ENCODE measurements around the gene UHRF1. TPM values are rescaled to one million over a fixed set of nuclear protein-coding genes. Genes with fewer than 3 reads are reported as not detected.
"Not testable (repeated sequence)": the region's sequence is repeated elsewhere in the genome, so short reads cannot be mapped to it uniquely, and the experiment has no call there.

Gene UHRF1
- total RNA-seq, 1 donor from 2014 or later, result 13.5 TPM

- ATAC-seq, result no peak
Measured at GRCh38 chr19:4937060-4937459, 27.8 kb downstream of the UHRF1 start.

DNA sequence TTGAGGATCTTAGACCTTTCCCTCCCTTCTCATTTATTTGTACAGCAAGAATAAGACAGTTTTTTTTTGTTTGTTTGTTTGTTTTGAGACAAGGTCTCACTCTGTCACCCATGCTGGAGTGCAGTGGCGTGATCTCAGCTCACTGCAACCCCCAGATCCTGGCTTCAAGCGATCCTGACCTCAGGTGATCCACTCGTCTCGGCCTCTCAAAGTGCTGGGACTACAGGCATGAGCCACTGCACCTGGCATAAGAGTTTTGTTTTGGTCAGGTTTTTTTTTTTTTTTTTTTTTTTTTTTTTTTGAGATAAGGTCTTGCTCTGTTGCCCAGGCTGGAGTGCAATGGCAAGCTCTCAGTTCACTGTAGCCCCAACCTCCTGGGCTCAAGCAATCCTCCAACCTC is 29.2 kb downstream of the UHRF1 start:
- not testable (repeated sequence) for ATAC-seq

- ATAC-seq, result no peak
Measured at GRCh38 chr19:4939466-4939865, 30.2 kb downstream of the UHRF1 start.

DNA sequence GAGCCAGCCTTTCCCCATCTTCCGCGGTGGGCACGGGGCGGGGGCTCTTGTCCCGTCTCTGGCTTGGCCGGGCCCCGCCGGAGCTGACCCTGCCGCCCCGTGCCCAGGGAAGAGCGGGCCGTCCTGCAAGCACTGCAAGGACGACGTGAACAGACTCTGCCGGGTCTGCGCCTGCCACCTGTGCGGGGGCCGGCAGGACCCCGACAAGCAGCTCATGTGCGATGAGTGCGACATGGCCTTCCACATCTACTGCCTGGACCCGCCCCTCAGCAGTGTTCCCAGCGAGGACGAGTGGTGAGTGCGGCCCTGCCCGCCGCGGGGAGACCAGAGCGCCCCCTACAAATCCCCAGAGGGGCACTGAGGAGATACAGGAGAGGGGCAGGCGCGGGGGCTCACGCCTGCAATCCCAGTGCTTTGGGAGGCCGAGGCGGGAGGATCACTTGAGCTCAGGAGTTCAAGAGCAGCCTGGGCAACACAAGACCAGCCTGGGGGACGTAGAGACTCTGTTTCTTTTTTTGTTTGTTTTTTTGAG is 32.4 kb downstream of the UHRF1 start:
- not testable (repeated sequence) for ATAC-seq

- not testable (repeated sequence) for ATAC-seq
Measured at GRCh38 chr19:4950650-4951049, 41.3 kb downstream of the UHRF1 start.

DNA sequence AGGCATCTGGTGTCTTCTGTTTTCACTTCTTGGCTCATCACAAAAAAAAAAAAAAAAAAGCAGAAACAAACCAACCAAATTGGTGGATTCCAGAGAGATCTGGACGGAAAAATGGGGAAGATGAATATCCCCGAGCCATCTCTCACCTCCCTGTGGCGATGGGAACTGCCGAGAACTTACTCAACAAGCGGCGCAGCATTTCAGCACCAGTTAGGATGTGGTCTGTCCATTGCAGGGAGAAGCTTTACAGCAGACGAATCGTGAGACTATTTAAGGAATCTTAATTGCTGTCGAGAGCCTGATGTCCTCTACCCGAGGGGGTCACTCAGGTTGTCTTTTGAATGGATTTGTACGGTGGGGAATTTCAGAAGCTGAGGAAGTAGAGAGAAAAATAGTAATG is 42.4 kb downstream of the UHRF1 start:
- no peak for ATAC-seq

DNA sequence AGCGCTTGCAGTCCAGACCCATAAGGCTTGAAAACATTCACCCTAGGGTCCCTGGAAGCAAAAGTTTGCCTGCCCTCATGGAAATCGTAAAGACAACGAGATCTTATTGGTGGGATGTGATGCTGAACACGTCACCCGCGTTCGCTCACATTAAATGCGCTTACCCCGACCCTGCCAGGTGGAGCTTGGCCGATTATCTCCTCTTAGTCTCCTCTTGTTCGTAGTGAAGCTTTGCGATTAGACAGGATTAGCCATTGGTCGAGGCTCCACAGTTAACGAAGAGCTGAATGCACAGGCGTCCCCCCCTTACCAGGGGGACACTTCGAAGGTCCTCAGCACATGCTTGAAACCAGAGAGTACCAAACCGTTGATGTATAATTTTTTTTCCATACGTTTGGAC is 43.6 kb downstream of the UHRF1 start:
- ATAC-seq, result no peak

GRCh38 chr19:4954320-4955149 is 45.2 kb downstream of the UHRF1 start:
- not testable (repeated sequence) for ATAC-seq

DNA sequence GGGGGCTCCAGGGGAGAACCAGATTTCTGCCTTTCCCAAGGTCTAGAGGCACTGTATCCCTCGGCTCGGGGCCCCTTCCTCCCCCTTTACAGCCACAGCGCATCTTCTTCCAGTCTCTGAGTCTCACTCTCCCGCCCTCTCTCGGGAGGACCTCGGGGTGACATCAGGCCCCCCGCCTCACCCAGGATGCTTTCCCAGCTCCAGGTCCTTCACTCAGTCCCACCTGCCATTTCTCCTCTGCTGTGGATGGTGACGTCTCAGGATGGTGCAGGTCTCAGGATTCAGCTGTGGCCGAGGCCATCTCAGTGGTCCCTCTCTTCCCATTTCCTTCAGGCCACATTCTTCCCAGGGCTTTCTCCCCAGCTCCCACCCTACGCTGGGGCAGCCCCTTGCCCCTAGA is 46.0 kb downstream of the UHRF1 start:
- ATAC-seq, result no peak

GRCh38 chr19:4957981-4958380 is 48.7 kb downstream of the UHRF1 start:
- no peak for ATAC-seq

DNA sequence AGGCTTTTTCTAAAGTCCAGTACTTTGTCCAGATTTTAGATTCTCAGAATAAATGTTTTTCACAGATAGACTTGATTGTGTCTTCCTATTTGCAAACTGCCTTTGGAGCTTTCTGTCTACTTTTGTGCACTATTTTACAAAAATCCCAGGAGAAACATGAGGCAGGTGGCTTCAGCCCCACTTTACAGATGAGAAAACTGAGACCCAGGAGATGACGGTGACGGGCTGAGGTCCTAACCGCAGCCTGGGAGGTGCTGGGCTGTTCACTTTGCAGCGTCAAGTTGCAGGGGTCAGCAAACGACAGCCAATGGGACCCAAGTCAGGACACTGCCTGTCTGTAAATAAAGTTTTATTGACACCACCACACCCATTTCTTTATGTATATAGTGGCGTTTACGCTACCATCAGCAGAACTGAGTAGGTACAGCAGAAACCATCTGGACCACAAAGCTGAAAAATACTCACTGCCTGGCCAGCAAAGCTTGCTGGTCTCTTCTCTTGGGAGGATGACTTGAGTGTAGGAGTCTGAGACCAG is 52.9 kb downstream of the UHRF1 start:
- no peak for ATAC-seq

- no peak for ATAC-seq
Measured at GRCh38 chr19:4965061-4965460, 55.8 kb downstream of the UHRF1 start.

DNA sequence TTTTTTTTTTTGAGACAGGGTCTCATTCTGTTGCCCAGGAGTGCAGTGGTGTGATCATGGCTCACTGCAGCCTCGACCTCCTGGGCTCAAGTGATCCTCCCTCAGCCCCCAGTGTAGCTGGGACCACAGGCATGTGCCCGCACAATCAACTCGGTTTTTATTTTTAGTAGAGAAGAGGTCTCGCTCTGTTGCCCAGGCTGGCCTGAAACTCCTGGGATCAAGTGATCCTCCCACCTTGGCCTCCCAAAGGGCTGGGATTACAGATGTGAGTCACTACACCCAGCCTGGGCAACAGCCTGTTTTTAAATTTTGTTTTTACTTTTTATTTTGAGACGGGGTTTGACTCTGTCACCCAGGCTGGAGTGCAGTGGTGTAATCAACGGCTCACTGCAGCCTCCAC is 57.3 kb downstream of the UHRF1 start:
- no peak for ATAC-seq

DNA sequence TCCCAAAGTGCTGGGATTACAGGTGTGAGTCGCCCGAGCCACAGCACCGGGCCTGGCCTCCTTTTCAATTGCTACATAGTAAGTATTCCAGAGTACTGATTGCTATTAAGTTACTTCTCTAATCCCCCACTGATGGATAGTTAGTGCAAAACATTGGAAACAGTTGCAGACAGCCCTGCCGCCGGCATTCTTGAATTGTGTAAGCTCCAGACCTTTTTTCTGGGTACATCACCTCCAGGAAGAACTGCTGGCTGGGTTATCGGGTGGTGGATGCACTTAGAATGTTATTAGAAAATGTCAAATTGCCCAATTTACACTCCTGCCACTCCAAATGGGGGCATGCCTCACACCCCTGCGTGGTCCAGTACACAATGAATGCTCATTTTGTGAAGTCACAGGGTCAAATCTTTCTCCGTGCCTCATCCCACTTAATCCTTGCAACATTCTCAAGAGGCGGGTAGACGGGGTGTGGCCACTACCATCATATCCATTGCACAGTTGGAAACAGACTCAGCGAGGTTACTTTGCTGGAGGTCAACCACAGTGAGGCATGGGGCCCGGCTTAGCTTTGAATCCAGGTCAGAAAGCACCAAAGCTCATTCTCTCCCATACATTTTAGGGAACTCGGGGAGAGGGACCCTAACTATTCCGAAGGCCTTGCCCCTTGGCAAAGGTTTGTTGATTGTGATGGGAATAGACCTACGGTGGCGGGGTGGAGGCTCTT is 58.6 kb downstream of the UHRF1 start:
- ATAC-seq, result no peak

- peak; percentile 95 for ATAC-seq
Measured at GRCh38 chr19:4968462-4969291, 59.4 kb downstream of the UHRF1 start, which contains the start of gene KDM4B. TSS of gene KDM4B (plus strand) at chr19:4969113. CDS start at chr19:5032891, 63,778 bp downstream.

GRCh38 chr19:4969292-4969771 is 60.0 kb downstream of the UHRF1 start:
- ATAC-seq, result no peak

DNA sequence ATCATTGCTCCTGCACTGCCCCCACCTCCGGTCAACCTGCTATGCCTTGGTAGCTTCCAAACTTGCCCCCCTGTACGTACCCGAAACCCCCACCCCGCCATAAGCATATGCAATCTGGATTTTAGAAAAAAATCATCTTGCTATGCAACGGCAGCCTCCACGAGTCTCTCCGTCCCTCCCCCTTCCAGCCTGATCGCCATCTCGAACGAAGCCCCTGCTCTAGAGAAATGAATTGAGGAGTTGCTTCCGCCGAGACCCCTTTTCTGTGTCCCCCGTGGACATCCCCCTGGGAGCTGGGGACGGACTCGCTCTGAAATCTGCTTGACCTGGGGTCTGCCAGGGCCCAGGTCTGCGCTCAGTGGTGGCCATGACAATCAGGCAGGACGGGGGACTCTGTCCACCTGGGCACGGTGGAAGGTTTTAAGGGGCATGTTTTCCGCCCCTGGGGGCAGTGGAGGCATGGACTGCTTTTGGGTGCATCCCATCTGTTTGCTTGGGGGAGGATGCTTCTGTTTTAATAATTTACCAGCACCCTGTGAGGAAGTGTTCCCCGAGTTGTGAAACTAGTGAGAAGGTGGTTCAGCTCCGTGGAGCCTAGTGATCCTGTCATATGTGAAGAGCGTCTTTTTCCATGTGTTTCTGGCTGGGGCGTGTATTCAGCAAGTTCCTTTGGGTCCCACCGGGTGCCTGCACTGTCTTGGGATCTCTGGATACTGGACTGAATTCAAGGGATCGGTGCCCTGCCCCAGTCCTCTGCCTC is 60.7 kb downstream of the UHRF1 start:
- no peak for ATAC-seq

DNA sequence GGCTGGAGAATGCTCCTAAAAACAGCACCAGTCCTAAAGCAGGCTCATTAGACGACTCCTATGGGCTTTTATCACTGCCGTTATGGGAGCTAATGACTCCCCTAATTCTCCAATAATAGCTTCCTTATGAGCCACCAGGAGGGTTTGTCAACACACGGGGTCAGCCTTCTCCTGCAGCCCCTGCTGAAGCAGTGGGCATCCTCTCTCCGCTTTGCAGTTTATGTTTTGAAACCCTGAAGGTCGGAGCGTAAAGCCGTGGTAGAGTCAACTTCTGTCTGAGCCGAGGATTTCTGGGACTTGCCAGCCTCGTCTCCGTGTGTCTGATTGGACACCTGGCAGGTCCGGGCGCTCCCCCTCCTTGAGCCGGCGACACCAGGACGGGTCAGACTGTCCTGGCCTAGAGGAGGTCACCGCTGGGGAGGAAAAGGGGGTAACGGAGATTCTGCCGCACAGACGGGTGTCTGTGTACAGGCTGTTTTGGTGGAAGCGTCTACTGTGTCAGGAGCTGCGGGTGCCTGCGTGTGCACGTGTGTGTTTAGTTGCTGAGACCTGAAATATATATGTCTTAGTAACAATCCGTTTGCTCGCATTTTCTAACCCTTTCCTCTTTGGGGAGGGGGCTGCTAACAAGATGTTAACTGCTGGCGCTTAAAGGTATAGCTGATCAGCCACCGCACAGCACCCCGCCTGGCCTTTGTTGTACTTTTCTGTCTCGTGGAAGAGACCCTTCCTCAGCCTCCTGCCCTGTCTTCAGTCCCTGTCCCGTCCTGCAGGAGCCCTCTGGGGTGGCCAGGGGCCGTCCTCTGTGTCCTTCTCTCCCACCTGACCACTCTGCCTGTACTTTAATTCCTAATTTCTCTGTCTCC is 61.5 kb downstream of the UHRF1 start:
- no peak for ATAC-seq

GRCh38 chr19:4971424-4971793 is 62.1 kb downstream of the UHRF1 start:
- no peak for ATAC-seq

GRCh38 chr19:4971816-4972495 is 62.7 kb downstream of the UHRF1 start:
- ATAC-seq, result no peak

Measured in esophagus mucosa (tissue), 1 donor.